Prostate gland (tissue), 2 donors: ENCODE data around the gene EHBP1L1. TPM values are rescaled to one million over a fixed set of nuclear protein-coding genes. Genes with fewer than 3 reads are reported as not detected.

Experiments used
- DNase-seq: peaks from one replicate; pipeline ENCODE4 v3.0.0-alpha.2; 2019; ENCODE audit warnings: low spot score
- H3K27ac ChIP-seq, 2 donors: fragments of 200-600 bp; sonication (generic); 2 replicates each; pipeline ENCODE4 v1.5.1; 2017 to 2019
- H3K27me3 ChIP-seq: fragments of 200-600 bp; sonication (generic); replicated peaks from 2 replicates; pipeline ENCODE4 v1.5.1; 2019; ENCODE audit not compliant: insufficient read depth
- H3K36me3 ChIP-seq, 2 donors: fragments of 200-600 bp; sonication (generic); 1 replicate in 1 of 2; 2 replicates in 1 of 2; pipeline versions ENCODE4 v1.5.1 to v1.8.1; 2017 to 2019
- H3K4me1 ChIP-seq: fragments of 200-600 bp; sonication (generic); replicated peaks from 2 replicates; pipeline ENCODE4 v1.5.1; 2019
- H3K4me3 ChIP-seq, 2 donors: fragments of 200-600 bp; sonication (generic); 2 replicates each; pipeline ENCODE4 v1.5.1; 2017 to 2019
- H3K9me3 ChIP-seq: fragments of 200-600 bp; sonication (generic); 2 replicates; pipeline ENCODE4 v1.5.1; 2017
- POLR2A ChIP-seq: fragments of 450-650 bp; IDR thresholded peaks from one replicate; pipeline ENCODE4 v1.6.1; 2016; ENCODE audit warnings: antibody characterized with exemption, mild to moderate bottlenecking
- POLR2AphosphoS5 ChIP-seq: sonication (generic); formaldehyde crosslinking; IDR thresholded peaks from one replicate; pipeline ENCODE4 v1.6.1; 2017; ENCODE audit warnings: antibody characterized with exemption
- WGBS: methylation state at CpG from one replicate; pipeline ENCODE4 v1.1.5; 2018; 5-methylcytosine and 5-hydroxymethylcytosine counted together
- intact Hi-C: fragments of 100-400 bp; cut with DNase I; formaldehyde crosslinking; loops from one replicate; pipeline ENCODE4 v1.14.2; 2022
- total RNA-seq, 2 donors: library from RNA; depleted of rRNA; stranded (reverse); fragments of >200 nt; gene quantifications; one replicate each; pipeline ENCODE4 v1.1.0, GENCODE V29; 2016
- TF ChIP-seq, protein P1 (sequence below), 4 experiments: fragments of 200-600 bp in 2 of 4; fragments of 450-650 bp in 2 of 4; sonication (generic) in 2 of 4; IDR thresholded peaks; 1 replicate in 3 of 4; 2 replicates in 1 of 4; pipeline ENCODE4 v1.5.1; 2016 to 2019; ENCODE audit warnings: antibody characterized with exemption in 4 of 4, mild to moderate bottlenecking in 2 of 4, moderate library complexity in 2 of 4

The EHBP1L1 gene
- total RNA-seq, 2 donors from 2014 or later = 68.2 to 98.7 TPM

- Histone ChIP-seq H3K27me3 (no peaks in the 10 kb centered on the region), H3K27ac (no peak overlapping the region), H3K36me3 (peaks cover 5 to 29% of the 10 kb centered on the region in 2 donors), H3K4me3 (no peak overlapping the region), H3K9me3 (no peaks in the 10 kb centered on the region), H3K4me1 (no peaks in the 10 kb centered on the region)
- TF ChIP-seq, protein P1, sequence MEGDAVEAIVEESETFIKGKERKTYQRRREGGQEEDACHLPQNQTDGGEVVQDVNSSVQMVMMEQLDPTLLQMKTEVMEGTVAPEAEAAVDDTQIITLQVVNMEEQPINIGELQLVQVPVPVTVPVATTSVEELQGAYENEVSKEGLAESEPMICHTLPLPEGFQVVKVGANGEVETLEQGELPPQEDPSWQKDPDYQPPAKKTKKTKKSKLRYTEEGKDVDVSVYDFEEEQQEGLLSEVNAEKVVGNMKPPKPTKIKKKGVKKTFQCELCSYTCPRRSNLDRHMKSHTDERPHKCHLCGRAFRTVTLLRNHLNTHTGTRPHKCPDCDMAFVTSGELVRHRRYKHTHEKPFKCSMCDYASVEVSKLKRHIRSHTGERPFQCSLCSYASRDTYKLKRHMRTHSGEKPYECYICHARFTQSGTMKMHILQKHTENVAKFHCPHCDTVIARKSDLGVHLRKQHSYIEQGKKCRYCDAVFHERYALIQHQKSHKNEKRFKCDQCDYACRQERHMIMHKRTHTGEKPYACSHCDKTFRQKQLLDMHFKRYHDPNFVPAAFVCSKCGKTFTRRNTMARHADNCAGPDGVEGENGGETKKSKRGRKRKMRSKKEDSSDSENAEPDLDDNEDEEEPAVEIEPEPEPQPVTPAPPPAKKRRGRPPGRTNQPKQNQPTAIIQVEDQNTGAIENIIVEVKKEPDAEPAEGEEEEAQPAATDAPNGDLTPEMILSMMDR (IDR thresholded peaks at IDR 0.05) = no peak
- no peak for TF ChIP-seq POLR2AphosphoS5
- no peak for TF ChIP-seq POLR2A
- DNase-seq = no peak
- 94% methylated on average over 6 of the region's 6 CpGs for WGBS
- intact Hi-C loops = no loop called here
Observed at GRCh38 chr11:65599955-65600246, 24.0 kb downstream of the EHBP1L1 start.

DNA sequence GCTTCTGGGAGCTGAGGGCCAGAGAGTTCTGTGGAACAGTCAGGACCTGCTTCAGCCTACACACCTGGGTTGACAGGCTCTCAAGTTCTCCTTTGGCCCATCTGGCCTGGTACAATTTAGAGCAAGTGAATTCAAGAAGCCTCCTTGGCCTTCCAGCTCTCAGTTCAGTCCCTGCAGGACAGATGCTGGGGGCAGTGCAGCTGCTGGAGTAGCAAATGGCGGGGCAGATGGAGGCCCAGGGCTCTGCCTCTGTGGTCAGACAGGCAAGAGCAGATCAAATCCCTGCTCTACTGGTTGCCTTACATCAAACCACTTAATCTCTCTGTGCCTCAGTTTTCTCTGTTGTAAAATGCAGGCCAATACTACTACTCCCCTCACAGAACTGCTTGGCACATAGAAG is 28.4 kb downstream of the EHBP1L1 start:
- no peak for DNase-seq
- Histone ChIP-seq H3K9me3 (no peaks in the 10 kb centered on the region), H3K36me3 (peaks cover 10 to 26% of the 10 kb centered on the region in 2 donors), H3K4me3 (no peak overlapping the region), H3K27ac (no peak overlapping the region), H3K27me3 (no peaks in the 10 kb centered on the region), H3K4me1 (no peaks in the 10 kb centered on the region)
- intact Hi-C loops = no loop called here
- WGBS = 100% methylated on average over 1 of the region's 1 CpG
- TF ChIP-seq POLR2A (no peak), POLR2AphosphoS5 (no peak)
- TF ChIP-seq, protein P1 (IDR thresholded peaks at IDR 0.05) = no peak

DNA sequence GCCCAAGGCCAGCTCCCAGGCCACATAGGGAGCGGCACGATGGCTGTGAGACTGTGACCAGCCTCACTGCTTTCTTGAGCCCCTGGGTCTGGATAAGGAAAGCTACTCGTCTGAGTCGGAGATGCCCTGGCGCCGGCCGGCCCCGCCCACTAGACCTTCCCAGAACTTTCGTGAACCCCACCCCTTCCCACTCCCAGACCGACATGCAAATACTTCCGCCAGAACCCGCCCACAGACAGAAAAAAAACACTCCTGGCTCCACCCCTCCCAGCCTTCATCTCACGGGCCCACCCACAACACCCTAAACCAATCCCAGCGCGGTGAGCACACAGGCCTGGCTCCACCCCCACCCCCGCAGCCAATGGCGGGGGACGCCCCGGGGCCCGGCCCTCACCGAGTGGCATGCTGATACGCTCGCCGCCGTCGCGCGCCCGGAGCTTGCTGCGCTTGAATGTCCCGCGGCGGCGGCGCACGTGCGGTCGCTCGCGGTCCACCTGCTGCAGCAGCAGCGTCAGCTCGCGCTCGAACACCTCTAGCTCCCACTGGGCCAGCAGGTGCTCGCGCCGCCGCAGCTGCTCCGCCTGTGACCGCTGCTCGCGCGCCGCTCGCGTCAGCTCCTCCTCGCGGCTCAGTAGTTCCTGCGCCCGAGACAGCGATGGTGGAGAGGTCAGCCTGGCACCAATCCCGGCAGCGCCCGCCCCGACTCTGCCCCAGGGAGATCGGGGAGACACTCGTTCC is 31.2 kb downstream of the EHBP1L1 start:
- peak; percentile 89 for DNase-seq
- H3K36me3 ChIP-seq = peaks cover 10 to 26% of the 10 kb centered on the region in 2 donors
- H3K4me1 ChIP-seq = peaks cover 16% of the 10 kb centered on the region
- H3K27me3 ChIP-seq = no peaks in the 10 kb centered on the region
- peak overlapping the region; percentile 57 to 79 for H3K27ac ChIP-seq
- H3K9me3 ChIP-seq = no peaks in the 10 kb centered on the region
- no peak overlapping the region for H3K4me3 ChIP-seq
- intact Hi-C loops = no loop called here
- WGBS = 39% methylated on average over 67 of the region's 67 CpGs
- peak; percentile 34 for TF ChIP-seq POLR2A
- TF ChIP-seq, protein P1 (IDR thresholded peaks at IDR 0.05) = no peak
- TF ChIP-seq POLR2AphosphoS5 = peak; percentile 73

DNA sequence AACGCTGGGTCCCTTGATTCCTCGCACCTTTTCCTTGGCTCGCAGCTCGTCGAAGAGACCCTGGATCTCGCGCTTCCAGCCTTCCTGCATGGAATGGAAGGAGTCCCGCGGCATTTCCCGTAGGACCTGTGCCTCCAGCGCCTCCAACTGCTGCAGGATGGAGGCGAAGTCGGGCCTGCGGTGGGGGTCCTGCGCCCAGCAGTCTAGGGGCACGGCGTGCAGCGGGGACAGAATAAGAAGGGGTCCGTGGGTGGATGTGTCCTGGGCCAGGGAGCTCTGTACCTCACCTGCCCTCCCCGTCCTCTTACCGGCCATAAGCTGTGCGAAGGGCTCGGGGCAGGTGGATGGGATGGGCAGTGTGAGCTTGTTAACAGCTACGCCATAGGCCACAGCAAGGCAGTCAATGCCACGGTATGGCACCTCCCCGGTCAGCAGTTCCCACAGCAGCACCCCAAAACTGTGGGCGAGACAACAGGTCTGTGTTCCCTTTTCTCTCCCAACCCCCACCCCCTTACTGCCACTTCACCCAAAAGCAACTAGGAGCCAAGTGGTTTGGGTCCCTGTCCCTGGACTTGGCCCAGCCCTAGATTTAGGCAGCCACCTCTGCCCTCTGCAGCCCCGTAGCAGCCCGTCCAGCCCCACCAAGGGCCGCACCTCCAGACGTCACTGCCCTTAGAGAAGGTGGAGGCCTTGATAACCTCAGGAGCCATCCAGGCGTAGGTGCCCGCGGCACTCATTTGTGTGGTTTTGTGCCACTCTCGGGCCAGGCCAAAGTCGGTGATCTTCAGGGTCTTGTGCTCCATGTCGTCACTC is 32.0 kb downstream of the EHBP1L1 start:
- H3K27ac ChIP-seq = no peak overlapping the region
- 76% methylated on average over 37 of the region's 37 CpGs for WGBS
- intact Hi-C loops = no loop called here

More for the DNA sequence above, 32.0 kb downstream of the EHBP1L1 start:
- no peaks in the 10 kb centered on the region for H3K9me3 ChIP-seq
- no peak overlapping the region for H3K4me3 ChIP-seq
- peaks cover 10 to 26% of the 10 kb centered on the region in 2 donors for H3K36me3 ChIP-seq
- no peak for DNase-seq
- peaks cover 24% of the 10 kb centered on the region for H3K4me1 ChIP-seq
- TF ChIP-seq POLR2A (no peak), POLR2AphosphoS5 (no peak)
- TF ChIP-seq, protein P1 (IDR thresholded peaks at IDR 0.05) = no peak
- no peaks in the 10 kb centered on the region for H3K27me3 ChIP-seq
